Fibroblast of skin of scalp (primary cell): Measurements from ENCODE around the gene MT1B.
"Not testable (repeated sequence)": the region's sequence is repeated elsewhere in the genome, so short reads cannot be mapped to it uniquely, and the experiment has no call there.

Experiments
- DNase-seq: peaks from one replicate; pipeline ENCODE4 v3.0.0-alpha.2; 2013

Gene MT1B

GRCh38 chr16:56667581-56668571, 16.2 kb downstream of the MT1B start, which contains the start of gene MT1G:
MT1G (minus strand) TSS chr16:56668065; CDS start chr16:56667993, 72 bp downstream.
- peak; percentile 29 for DNase-seq

- DNase-seq = no peak
Observed at GRCh38 chr16:56669005-56669839, 17.5 kb downstream of the MT1B start, which contains the start of gene MT1H. MT1H (plus strand) TSS chr16:56669814; CDS start chr16:56669885, 71 bp downstream.

GRCh38 chr16:56669840-56670619, 18.3 kb downstream of the MT1B start:
- no peak for DNase-seq

DNA sequence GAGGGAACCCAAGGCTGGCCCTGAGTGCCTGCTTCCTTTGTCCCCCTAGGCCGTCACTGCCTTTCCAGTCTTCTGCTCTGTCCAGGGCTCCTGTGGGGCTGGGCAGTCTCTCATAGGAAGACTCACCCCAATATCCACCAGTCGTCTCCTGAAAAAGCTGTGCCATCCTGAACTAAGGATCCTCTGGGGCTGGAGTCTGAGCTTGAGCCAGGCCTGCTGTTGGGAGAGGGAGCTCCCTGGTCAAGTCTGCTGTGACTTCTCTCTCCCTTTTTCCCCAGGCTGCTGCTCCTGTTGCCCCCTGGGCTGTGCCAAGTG, 18.9 kb downstream of the MT1B start:
- DNase-seq = no peak

DNA sequence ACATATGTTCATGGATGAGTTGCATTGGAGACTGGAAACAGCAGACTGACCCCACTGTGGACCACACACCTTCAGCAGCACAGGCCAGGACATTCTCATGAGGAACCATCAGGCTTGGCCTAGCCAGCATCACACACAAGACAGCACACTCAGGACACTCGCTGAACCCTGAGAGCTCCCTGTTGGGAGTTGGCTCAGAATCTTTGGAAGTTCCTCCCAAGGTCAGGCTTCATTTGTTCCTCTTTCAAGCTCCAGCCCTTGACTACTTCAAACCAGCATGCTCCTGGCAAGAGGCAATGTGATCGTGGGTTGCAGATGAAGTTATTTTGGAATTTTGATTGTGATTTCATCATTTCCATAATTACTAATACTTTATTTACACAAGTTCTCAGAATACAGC, 20.0 kb downstream of the MT1B start:
- not testable (repeated sequence) for DNase-seq

DNA sequence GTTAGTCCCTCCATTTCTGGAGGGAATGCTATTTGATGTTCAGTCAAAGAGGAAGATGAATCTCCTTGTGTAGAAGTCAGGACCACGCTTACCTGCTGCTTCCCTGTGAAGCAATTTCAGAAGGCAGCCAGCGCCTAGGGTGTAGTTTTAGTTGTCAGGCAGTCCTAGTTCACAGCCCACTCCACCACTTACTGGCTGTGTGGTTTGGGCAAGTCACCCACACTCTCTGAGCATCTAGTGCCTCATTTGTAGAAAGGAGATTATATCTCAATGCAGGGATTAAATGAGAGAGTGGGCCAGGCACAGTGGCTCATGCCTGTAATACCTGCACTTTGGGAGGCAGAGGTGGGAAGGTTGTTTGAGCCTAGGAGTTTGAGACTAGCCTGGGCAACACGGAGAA, 20.5 kb downstream of the MT1B start:
- DNase-seq = not testable (repeated sequence)

DNA sequence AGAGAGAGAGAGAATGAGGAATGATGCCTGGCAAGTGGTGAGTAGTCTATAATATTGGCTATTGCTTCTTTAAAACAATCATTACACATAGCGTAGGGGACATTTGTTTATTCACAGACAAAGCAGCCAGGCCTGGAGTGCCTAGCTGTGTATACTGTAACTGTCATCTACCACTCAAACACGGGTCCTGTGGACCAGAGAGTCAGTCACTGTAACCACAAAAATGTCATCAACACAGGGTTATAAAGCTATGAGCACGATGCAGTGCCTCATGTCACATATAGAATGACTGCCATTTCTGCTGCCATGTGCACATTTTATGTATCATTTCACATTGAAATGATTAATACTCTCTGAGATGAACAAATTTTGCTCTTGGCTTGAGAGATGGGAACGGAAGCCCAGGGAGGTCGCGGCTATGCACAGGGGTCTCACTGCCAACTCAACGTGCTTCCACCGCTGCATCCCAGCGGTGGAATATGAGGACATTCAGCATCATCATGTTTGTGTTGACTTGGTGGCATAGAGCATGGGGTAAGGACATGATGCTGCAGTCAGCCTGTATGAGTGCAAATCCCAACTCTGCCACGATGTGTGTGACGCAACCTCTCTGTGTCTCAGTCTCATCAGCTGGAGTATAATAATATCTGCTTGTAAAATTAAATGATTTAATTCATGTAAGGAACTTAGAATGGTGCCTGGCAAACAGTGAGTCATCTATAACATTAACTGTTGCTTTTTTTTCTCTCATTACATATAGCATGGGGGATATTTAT, 21.3 kb downstream of the MT1B start:
- DNase-seq = no peak

DNA sequence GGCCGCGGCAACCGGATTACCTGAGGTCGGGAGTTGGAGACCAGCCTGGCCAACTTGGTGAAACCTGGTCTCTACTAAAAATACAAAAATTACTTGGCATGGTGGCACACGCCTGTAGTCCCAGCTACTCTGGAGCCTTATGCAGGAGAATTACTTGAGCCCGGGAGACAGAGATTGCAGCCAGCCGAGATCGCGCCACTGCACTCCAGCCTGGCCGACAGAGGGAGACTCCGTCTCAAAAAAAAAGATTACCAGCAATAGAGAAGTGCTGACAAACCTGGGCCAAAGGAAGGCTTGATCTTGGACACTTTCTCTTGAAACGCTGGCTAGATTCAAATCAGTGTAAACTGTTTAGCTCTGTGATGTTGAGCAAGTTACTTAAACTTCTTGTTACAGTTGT, 22.2 kb downstream of the MT1B start:
- DNase-seq = peak; percentile 19

GRCh38 chr16:56674570-56674969, 22.9 kb downstream of the MT1B start:
- DNase-seq = not testable (repeated sequence)

DNA sequence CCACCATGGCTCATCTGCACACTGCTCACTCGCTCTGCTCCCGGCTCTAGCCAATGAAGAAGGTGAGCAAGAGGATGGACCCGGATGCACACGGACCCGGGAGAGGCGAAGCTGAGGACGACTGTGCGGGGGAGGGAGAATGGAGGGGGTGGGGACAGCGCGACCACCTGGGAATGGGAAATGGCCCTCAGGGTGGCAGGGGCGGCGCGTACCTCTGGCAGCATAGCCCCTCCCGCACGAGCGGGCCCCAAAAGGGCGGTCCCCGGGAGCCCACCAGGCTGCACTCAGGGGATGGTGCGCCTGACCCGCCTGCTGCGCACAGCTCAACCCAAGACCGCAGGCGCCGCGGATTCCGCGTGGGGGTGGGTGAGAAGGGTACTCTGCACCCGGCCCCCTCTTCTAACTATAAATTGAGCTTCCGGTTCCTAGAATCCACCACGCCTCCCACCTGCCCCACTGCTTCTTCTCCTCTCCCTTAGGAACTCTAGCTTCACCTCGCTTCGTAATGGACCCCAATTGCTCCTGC, 24.1 kb downstream of the MT1B start:
- DNase-seq = no peak

DNA sequence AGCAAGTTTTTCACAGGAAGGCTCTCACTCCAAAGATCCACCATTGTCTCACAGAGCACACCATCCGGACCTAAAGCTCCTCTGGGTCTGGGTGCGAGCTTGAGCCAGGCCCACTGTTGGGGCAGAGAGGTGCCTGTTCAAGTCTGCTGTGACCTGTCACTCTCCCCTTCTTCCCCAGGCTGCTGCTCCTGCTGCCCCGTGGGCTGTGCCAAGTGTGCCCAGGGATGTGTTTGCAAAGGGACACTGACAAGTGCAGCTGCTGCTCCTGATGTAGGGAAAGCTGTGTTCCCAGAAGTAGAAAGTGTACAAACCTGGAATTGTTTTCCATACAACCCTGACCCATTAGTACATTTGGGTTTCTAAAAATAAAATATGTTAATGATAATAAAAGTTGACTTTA, 25.8 kb downstream of the MT1B start:
- no peak for DNase-seq

DNA sequence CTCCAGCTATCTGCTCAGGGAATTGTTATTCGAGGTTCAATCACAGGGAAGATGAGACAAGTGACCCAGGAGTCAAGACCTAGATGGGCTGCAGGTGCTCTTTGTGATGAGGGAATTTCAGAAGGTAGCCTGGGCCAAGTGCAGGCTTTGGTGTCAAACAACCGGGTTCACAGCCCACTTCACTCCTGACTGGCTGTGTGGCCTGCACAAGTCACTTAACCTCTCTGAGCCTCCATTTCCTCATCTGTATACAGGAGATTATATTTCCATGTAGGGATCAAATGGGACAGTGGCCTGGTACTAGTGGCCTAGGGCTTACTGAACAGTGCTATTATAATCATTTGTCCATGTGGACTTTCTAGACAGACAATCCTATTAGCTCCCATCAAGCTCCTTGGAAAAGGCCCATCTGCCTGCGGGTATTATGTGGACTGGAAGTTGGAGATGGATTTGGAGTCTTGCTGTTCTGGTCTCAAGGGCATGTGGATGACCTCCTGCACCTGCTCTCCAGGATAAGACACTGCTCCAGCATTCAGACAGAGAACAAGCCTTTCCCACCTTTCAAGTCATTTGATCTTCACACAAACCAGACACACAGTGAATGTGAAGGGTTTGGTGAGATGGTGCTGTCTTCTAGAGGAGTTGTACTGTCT, 27.5 kb downstream of the MT1B start:
- no peak for DNase-seq

GRCh38 chr16:56679818-56680217, 28.1 kb downstream of the MT1B start:
- no peak for DNase-seq

DNA sequence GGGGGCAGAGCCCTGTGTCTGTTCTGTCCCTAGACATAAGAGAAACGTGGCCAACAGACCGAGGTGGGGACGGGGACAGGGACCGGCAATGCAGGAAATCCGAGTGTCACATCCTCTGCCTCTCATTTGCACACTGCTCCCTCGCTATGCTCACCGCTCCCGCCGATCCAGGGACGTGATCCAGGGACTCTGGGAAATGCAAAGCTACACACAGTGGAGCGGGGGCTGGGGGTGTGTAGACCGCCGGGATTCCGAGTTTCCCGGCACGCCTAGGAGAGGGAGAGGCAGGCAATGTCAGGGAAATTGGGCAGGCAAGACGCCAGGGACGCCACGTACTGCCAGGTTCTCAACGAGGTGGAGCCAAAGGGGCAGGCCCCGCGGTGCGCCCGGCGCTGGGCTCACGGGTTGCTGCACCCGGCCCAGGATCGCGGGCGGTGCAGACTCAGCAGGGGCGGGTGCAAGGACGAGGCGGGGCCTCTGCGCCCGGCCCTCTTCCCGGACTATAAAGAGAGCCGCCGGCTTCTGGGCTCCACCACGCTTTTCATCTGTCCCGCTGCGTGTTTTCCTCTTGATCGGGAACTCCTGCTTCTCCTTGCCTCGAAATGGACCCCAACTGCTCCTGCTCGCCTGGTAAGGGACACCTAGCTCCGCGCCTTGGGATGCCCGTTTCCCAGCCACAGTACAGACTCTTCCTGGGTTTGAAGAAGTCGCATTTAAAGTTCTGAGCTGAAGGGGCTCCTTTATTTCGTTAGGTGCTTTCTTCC, 30.4 kb downstream of the MT1B start, which contains the start of gene MT1X:
TSS of gene MT1X (plus strand) at position 532 of the 764 bp plus-strand sequence. CDS start at position 603, 71 bp downstream.
- peak; percentile 89 for DNase-seq

DNA sequence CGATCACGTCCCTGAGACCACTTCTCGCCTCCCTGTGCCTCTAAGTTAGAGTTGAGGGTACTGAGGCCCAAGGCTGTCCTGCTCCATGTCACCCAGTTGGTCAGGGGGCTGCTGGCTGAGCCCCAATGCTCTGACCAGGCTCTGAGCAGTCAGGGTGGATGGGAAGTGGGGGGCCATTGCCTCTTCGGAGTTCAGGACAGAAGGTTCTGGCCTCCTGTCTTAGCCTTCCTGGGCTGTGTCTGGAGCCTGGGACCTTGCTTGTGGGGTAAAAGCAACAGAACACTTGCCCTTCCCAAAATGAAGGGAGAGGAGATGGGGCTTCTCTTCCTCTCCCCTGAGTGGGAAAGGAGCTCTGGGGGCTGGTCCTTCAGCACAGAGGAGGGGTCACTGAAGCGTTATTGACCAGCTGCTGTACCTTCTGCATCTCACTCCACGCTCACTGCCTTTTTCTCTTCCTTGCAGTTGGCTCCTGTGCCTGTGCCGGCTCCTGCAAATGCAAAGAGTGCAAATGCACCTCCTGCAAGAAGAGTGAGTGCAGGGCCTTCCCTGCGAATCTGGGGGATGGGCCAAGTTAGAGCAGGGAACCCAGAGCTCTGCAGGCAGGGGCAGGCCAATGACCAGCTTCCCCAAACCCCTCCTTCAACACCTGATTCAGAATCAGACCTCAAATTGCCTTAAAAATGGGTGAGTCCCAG, 31.2 kb downstream of the MT1B start:
- DNase-seq = no peak

DNA sequence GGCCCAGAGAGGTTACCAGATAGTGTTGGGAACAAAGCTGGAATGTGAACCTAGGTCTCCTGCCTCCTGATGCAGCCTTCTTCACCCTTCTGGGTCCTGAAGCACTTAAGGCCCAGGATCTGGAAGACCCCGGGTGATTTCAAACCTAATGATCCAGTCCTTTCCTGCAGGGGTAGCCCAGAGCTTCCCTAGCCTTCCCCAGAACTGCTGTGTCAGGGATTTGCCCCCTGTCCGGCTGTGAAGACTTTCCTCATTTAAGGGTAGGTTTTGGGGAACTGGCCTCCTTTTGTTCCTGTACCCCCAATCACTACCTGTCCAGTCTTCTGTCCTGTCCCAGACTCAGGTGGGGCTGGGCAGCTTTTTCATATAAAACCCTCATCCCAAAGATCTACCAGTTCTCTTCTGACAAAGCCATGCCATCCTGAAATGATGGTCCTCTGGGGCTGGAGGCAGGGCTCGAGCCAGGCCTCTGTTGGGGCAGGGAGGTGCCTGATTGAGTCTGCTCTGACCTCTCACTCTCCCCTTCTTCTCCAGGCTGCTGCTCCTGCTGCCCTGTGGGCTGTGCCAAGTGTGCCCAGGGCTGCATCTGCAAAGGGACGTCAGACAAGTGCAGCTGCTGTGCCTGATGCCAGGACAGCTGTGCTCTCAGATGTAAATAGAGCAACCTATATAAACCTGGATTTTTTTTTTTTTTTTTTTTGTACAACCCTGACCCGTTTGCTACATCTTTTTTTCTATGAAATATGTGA, 31.9 kb downstream of the MT1B start:
- DNase-seq = no peak

DNA sequence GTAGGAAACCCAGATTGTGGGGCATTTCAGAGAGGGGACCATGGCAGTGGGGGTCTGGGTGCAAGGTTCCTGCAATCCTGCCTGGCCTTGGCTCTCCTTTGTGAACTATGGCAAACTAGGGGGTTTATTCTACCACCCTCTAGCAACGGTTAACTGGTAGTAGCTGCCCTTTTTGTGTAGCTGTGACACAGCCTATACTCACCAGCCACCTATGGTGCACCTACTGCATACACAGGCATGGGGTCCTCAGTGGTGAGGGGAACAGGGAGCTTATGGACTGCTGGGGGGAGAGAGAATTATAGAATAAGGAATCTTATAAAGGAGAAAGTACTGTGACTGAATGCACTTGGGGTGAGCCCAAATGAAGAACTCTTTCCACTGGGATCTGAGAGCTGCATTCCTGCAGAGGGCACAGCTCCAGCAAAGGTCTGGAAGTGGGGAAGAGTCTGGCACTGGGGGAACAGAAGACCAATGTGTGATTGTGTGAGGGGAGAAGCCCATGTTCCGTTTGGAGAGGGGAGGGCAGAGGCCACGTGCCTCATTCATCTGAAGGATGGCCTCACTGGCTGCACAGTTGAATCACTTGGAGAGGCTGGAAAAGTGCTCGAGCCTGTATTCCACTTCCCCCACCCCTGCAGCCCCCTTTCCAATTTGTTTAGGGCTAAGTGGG, 32.7 kb downstream of the MT1B start:
- DNase-seq = no peak
